ENCODE measurements around the gene MOB2. TPM values are rescaled to one million over a fixed set of nuclear protein-coding genes. Genes with fewer than 3 reads are reported as not detected.

Gene MOB2
- total RNA-seq, 4 donors from 2014 or later, result 21.1 to 71.5 (median 48.3) TPM

DNA sequence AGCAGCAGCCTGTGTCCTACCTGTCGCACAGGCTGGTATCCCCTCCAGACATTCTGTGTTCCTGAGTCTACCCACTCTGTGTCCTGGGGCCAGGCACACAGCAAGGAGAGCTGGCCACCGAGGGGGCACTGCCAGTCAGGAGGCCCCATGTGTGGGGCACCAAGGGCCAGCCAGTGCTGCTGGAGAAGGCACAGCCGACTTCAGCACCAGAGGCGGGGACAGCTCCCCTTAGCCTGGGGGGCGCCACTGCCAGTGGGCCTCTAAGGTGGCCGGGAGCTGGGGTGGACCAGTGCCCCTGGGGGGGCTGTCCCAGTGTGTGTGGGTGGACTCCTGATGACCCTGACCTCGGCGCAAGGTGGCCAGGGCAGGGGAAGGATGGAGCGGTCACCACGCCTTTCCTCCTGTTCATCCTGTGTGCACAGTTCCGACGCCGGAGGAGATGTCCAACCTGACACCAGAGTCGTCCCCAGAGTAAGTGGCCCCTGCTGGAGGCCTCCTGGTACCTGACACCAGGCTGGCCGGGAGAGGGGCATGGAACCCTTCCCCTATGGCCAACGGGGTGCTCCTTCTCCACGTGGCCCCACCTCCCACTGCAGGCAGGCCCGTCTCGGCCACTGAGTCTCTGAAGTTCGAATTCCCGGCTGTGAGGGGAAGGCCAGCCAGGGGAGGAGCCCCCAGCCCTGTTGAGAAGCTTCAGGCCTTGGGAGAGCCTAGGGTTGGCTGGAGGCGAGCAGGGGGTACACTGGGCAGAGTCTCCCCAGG, 35.4 kb downstream of the MOB2 start:
- intact Hi-C loops (cut with DNase I; ENCODE audit: low total_unique reads) (no loop called here), in situ Hi-C loops (cut with MboI; ENCODE audit: low sequenced_read_pairs in 4 of 4) (no loop called here)
- H3K4me1 ChIP-seq, result peaks cover 0 to 5% of the 10 kb centered on the region in 2 donors
- H3K36me3 ChIP-seq, result no peaks in the 10 kb centered on the region
- DNase-seq (no peak), ATAC-seq (no peak)
- TF ChIP-seq, protein P1, sequence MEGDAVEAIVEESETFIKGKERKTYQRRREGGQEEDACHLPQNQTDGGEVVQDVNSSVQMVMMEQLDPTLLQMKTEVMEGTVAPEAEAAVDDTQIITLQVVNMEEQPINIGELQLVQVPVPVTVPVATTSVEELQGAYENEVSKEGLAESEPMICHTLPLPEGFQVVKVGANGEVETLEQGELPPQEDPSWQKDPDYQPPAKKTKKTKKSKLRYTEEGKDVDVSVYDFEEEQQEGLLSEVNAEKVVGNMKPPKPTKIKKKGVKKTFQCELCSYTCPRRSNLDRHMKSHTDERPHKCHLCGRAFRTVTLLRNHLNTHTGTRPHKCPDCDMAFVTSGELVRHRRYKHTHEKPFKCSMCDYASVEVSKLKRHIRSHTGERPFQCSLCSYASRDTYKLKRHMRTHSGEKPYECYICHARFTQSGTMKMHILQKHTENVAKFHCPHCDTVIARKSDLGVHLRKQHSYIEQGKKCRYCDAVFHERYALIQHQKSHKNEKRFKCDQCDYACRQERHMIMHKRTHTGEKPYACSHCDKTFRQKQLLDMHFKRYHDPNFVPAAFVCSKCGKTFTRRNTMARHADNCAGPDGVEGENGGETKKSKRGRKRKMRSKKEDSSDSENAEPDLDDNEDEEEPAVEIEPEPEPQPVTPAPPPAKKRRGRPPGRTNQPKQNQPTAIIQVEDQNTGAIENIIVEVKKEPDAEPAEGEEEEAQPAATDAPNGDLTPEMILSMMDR (IDR thresholded peaks at IDR 0.05 in 4 of 5, conservative IDR thresholded peaks at IDR 0.05 in 1 of 5), result no peak
- TF ChIP-seq POLR2A (IDR thresholded peaks at IDR 0.05), result no peak
- peaks cover 0 to 20% (median 2%) of the 10 kb centered on the region in 3 donors for H3K27me3 ChIP-seq
- H3K9me3 ChIP-seq, result no peaks in the 10 kb centered on the region
- no peak overlapping the region for H3K4me3 ChIP-seq
- no peak overlapping the region for H3K27ac ChIP-seq

DNA sequence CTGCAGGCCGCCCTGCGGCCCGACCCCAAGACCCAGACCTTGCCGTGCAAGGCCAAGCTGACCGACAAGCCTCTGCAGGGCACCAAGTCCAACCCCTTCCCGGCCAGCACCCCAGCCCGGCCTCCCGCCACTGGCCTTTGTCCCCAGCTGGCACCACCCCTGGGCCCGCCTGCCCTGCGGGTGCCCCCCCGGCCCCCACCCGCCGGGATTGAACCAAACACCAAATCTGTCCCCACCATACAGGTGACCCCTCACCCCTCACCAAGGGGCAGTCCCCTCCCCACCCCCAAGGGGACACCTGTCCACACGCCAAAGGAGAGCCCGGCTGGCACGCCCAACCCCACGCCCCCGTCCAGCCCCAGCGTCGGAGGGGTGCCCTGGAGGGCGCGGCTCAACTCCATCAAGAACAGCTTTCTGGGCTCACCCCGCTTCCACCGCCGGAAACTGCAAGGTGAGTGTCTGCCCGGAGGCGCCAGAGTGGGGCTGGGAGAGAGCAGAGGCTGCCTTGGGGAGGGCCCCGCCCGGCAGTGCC, 36.2 kb downstream of the MOB2 start:
- H3K27ac ChIP-seq, result no peak overlapping the region
- in situ Hi-C loops (cut with MboI; ENCODE audit: low sequenced_read_pairs in 4 of 4), result no loop called here
- H3K4me3 ChIP-seq, result no peak overlapping the region
- TF ChIP-seq, protein P1 (IDR thresholded peaks at IDR 0.05 in 4 of 5, conservative IDR thresholded peaks at IDR 0.05 in 1 of 5), result no peak
- TF ChIP-seq POLR2A (IDR thresholded peaks at IDR 0.05), result no peak
- H3K9me3 ChIP-seq, result no peaks in the 10 kb centered on the region
- intact Hi-C loops (cut with DNase I; ENCODE audit: low total_unique reads), result no loop called here
- peaks cover 0 to 20% (median 2%) of the 10 kb centered on the region in 3 donors for H3K27me3 ChIP-seq
- peaks cover 0 to 5% of the 10 kb centered on the region in 2 donors for H3K4me1 ChIP-seq
- H3K36me3 ChIP-seq, result no peaks in the 10 kb centered on the region
- ATAC-seq, result no peak
- DNase-seq, result no peak

DNA sequence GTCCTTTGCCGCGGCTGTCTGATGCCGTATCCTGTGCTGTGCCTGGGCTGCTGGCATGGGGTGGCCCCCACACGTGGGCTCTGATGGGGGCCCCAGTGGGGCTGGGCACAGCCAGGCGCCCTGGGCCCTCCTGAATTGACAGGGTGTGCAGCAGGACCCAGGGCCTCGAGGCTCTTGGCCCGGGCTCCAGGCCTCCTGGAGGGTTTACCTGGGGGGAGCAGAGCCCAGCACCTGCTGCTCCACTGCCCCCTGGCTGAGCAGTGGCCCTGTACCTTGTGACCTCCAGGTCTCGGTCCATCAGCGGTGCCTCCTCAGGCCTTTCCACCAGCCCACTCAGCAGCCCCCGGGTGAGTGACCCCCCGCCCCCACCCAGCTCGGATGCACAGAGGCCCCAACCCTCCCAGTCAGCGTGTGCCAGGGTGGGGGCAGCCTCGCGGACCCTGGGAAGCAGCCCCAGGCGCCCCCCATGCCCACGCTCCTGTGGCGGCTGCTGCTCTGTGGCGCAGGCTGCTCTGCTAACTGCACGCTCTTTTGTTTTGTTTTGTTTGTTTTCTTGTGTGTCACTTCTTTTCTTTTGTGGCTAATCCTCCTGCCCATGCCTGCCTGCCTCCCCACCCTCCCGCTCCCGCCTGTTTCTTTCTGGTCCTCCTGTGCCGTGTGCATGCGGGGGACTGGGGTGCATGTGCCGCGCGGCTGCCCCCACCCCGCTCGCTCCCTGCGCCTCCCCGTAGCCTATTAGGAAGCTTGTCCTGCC, 36.9 kb downstream of the MOB2 start:
- Histone ChIP-seq H3K27ac (no peak overlapping the region), H3K9me3 (no peaks in the 10 kb centered on the region), H3K4me1 (peaks cover 0 to 5% of the 10 kb centered on the region in 2 donors), H3K36me3 (no peaks in the 10 kb centered on the region), H3K27me3 (peaks cover 0 to 20% (median 2%) of the 10 kb centered on the region in 3 donors), H3K4me3 (no peak overlapping the region)
- TF ChIP-seq, protein P1 (IDR thresholded peaks at IDR 0.05 in 4 of 5, conservative IDR thresholded peaks at IDR 0.05 in 1 of 5), result no peak
- TF ChIP-seq POLR2A (IDR thresholded peaks at IDR 0.05), result no peak
- intact Hi-C loops (cut with DNase I; ENCODE audit: low total_unique reads), result no loop called here
- ATAC-seq, result no peak
- DNase-seq, result no peak
- in situ Hi-C loops (cut with MboI; ENCODE audit: low sequenced_read_pairs in 4 of 4), result no loop called here

DNA sequence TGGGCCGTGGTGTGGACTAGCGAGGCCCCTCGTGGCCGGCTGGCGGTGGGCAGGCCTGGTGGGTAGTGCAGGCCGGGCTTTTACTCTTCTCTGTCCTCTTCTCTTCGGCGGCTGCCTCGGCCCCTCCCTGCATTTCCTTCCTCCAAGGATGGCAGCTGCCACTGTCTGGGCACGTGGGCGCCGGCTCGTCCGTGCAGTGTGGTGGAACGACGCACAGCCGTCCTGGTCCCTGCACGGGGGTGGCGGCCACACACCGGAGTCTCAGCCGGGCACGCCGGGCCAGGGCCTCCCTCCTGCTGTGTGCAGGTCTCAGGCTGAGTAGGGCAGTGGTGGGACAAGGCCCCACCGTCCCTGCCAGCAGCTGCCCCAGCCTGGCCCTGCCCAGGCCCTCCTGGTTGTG, 37.7 kb downstream of the MOB2 start:
- Histone ChIP-seq H3K4me1 (peaks cover 0 to 5% of the 10 kb centered on the region in 2 donors), H3K9me3 (no peaks in the 10 kb centered on the region), H3K36me3 (no peaks in the 10 kb centered on the region), H3K27ac (no peak overlapping the region), H3K27me3 (peaks cover 0 to 20% (median 2%) of the 10 kb centered on the region in 3 donors), H3K4me3 (no peak overlapping the region)
- TF ChIP-seq, protein P1 (IDR thresholded peaks at IDR 0.05 in 4 of 5, conservative IDR thresholded peaks at IDR 0.05 in 1 of 5), result no peak
- no peak for TF ChIP-seq POLR2A (IDR thresholded peaks at IDR 0.05)
- in situ Hi-C loops (cut with MboI; ENCODE audit: low sequenced_read_pairs in 4 of 4), result no loop called here
- DNase-seq (no peak), ATAC-seq (no peak)
- intact Hi-C loops (cut with DNase I; ENCODE audit: low total_unique reads), result no loop called here

All from gastrocnemius medialis (tissue), 4 donors.